ENCODE data around the gene C2CD2.

GRCh38 chr21:41880153-41880552 lies 73.7 kb downstream of the C2CD2 start:
- TF ChIP-seq CTCF (IDR thresholded peaks at IDR 0.05) (no peak), EZH2 (IDR thresholded peaks at IDR 0.05; ENCODE audit: borderline replicate concordance, insufficient read depth, low read depth, low read length, poor library complexity, severe bottlenecking) (no peak)
